Measurements from ENCODE around the gene CENPX. TPM values are rescaled to one million over a fixed set of nuclear protein-coding genes. Genes with fewer than 3 reads are reported as not detected.

CENPX gene
- total and polyA plus RNA-seq, 12 donors: 11.2 to 75.9 (median 47.9) TPM

DNA sequence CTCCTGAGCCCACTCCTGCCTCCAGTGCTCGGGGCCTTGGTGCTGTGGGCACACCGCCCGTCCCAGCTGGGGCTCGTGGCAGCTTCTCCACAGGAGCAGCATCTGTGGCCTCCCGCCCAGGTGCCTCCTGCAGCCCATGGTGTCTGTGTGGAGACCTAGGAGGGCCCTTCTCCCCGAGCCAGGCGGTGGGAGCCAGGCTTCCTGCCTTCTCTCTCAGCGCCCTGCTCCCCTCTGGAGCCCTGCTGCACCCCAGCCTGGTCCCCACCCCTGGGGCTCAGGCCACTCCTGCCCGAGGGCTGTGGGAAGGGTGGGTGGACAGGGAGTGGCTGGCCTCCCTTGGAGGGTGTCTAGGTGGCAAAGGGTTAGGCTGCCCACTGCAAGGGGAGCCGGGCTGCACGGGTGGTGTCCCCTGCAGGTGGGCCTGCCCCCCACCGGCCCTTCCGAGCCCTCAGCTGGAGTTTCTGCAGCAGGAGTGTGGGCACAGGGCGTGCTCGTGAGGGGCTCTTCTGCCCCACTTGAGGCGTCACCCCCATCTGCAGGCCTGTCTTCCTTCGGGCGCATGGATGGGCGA is 11.0 kb downstream of the CENPX start:
- DNase-seq: no peak
- intact Hi-C loops (cut with DNase I): no loop called here
- Histone ChIP-seq H3K4me3 (no peak overlapping the region), H3K27ac (no peak overlapping the region), H3K9me3 (replicated peaks in 1 of 3) (no peaks in the 10 kb centered on the region), H3K36me3 (replicated peaks in 1 of 2) (no peaks in the 10 kb centered on the region), H3K27me3 (no peaks in the 10 kb centered on the region), H3K4me1 (replicated peaks in 1 of 2) (no peaks in the 10 kb centered on the region)
- no peak for TF ChIP-seq POLR2A (IDR thresholded peaks at IDR 0.05)
- TF ChIP-seq, protein P1, sequence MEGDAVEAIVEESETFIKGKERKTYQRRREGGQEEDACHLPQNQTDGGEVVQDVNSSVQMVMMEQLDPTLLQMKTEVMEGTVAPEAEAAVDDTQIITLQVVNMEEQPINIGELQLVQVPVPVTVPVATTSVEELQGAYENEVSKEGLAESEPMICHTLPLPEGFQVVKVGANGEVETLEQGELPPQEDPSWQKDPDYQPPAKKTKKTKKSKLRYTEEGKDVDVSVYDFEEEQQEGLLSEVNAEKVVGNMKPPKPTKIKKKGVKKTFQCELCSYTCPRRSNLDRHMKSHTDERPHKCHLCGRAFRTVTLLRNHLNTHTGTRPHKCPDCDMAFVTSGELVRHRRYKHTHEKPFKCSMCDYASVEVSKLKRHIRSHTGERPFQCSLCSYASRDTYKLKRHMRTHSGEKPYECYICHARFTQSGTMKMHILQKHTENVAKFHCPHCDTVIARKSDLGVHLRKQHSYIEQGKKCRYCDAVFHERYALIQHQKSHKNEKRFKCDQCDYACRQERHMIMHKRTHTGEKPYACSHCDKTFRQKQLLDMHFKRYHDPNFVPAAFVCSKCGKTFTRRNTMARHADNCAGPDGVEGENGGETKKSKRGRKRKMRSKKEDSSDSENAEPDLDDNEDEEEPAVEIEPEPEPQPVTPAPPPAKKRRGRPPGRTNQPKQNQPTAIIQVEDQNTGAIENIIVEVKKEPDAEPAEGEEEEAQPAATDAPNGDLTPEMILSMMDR (IDR thresholded peaks at IDR 0.05): no peak
- WGBS, 4 donors: 90 to 96% (median 94%) methylated on average over 11 to 19 of the region's 19 CpGs

DNA sequence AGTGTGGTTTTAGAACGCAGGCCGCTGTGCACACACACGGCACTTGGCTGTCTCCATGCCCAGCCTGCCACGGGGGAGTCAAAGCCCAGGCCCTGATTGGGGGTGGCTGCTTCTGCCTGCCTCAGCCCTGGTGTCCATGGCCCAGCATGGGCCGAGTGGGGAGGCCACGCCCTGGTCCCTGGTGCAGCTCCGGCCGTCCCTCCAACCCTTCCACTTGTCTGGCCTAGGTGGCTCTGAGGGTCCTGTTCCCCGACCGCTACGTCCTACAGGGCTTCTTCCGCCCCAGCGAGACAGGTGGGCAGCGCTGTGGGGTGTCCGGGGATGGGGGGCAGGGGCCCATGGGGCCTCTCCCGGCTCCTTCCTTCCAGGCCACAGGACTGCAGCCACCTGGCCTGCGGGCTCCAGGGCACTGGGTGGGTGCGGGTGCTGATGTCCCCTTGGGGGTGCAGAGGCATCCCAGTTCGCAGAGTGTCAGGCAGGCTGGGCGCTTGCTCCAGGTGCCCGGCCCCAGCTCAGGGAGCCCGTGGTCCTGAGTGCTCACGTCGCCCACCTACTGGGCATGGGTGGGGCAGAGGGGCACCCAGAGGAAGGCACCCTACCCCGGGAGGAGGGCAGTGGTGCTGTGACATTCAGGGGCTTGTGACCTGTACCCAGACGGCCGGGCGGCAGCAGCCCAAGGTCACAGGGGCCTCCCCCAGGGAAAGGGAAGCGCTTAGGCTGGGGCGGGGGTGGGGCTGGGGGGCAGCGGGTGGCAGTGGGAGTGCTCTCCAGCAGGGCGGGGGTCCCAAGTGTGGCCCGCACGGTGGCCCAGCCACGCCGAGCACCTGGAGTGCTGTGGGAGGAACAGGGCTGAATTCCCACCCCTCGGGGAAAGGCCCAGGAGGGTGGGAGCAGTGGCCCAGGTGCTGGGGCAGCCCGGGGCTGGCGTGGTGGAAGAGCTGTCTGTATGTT is 11.8 kb downstream of the CENPX start:
- no peak for TF ChIP-seq POLR2A (IDR thresholded peaks at IDR 0.05)
- TF ChIP-seq, protein P1 (IDR thresholded peaks at IDR 0.05): no peak
- Histone ChIP-seq H3K27ac (no peak overlapping the region), H3K4me1 (replicated peaks in 1 of 2) (no peaks in the 10 kb centered on the region), H3K9me3 (replicated peaks in 1 of 3) (no peaks in the 10 kb centered on the region), H3K27me3 (no peaks in the 10 kb centered on the region), H3K36me3 (replicated peaks in 1 of 2) (no peaks in the 10 kb centered on the region), H3K4me3 (no peak overlapping the region)
- no peak for DNase-seq
- intact Hi-C loops (cut with DNase I): no loop called here
- 89 to 92% (median 92%) methylated on average over 9 to 39 of the region's 39 CpGs for WGBS, 4 donors

DNA sequence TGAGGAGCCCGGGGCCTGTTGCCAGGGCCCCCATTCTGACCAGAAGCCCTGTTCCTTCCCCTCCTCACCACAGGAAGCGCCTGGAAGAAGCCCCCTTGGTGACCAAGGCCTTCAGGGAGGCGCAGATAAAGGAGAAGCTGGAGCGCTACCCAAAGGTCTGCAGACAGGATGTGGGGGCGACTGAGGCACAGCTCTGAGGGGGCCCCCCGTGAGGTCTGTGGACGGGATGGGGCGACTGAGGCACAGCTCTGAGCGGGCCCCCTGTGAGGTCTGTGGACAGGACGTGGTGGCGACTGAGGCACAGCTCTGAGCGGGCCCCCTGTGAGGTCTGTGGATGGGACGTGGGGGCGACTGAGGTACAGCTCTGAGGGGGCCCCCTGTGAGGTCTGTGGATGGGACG is 13.3 kb downstream of the CENPX start:
- Histone ChIP-seq H3K4me3 (no peak overlapping the region), H3K27ac (no peak overlapping the region), H3K36me3 (replicated peaks in 1 of 2) (no peaks in the 10 kb centered on the region), H3K27me3 (no peaks in the 10 kb centered on the region), H3K4me1 (replicated peaks in 1 of 2) (no peaks in the 10 kb centered on the region), H3K9me3 (replicated peaks in 1 of 3) (no peaks in the 10 kb centered on the region)
- WGBS, 4 donors: 81 to 87% (median 85%) methylated on average over 10 to 15 of the region's 15 CpGs
- intact Hi-C loops (cut with DNase I): no loop called here
- DNase-seq: no peak
- no peak for TF ChIP-seq POLR2A (IDR thresholded peaks at IDR 0.05)
- TF ChIP-seq, protein P1 (IDR thresholded peaks at IDR 0.05): no peak

DNA sequence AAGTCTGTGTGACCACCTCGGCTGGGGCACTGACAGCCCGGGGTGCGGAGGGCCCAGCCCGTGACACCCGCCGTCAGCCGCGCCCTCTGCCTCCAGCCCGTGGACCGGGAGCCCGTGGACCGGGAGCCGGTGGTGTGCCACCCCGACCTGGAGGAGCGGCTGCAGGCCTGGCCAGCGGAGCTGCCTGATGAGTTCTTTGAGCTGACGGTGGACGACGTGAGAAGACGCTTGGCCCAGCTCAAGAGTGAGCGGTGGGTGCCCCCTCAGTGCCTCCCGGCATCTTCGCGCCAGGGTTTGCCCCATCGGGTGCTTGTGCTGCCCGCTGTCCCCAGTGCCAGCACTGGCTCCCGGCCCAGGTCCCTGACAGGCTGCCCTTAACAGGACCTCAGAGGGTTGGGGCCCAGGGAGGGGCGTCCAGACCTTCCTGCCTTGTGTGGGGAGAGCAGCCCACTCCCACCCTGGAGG is 13.7 kb downstream of the CENPX start:
- Histone ChIP-seq H3K9me3 (replicated peaks in 1 of 3) (no peaks in the 10 kb centered on the region), H3K4me3 (no peak overlapping the region), H3K27ac (no peak overlapping the region), H3K36me3 (replicated peaks in 1 of 2) (no peaks in the 10 kb centered on the region), H3K4me1 (replicated peaks in 1 of 2) (peaks cover 0 to 3% of the 10 kb centered on the region in 2 donors), H3K27me3 (no peaks in the 10 kb centered on the region)
- no peak for TF ChIP-seq POLR2A (IDR thresholded peaks at IDR 0.05)
- WGBS, 4 donors: 75 to 92% (median 92%) methylated on average over 11 to 28 of the region's 28 CpGs; no CpG with 5 or more reads in 1 of the 4 donors
- intact Hi-C loops (cut with DNase I): no loop called here
- DNase-seq: no peak

Data from adrenal gland (tissue), 12 donors.